Activated naive CD4-positive, alpha-beta T cell treated with anti-CD3 and anti-CD28 coated beads, Interleukin-2, amount 50 U/mL, for 72 hours (primary cell): ENCODE results near the gene CACNA1B. TPM values are rescaled to one million over a fixed set of nuclear protein-coding genes. Genes with fewer than 3 reads are reported as not detected.
A peak's percentile ranks its signal among the peaks of the same experiment; 100 is the strongest.

Experiments used
- ATAC-seq, 2 donors: fragments of 150-1000 bp; cut with Tn5 transposase; 2 replicates each; pipeline ENCODE4 v1.10.0; 2021; ENCODE audit warnings: mild to moderate bottlenecking in 2 of 2, moderate library complexity in 2 of 2
- DNase-seq, 2 donors: peaks; one replicate each; pipeline ENCODE4 v3.0.0; 2021 to 2022; ENCODE audit warnings: low spot score in 2 of 2
- H3K27ac Mint-ChIP-seq, 2 donors: one replicate each; pipeline ENCODE4 v1.8.0; 2022; ENCODE audit warnings: mild to moderate bottlenecking in 2 of 2, mixed read lengths in 2 of 2
- H3K36me3 Mint-ChIP-seq, 2 donors: one replicate each; pipeline ENCODE4 v1.8.0; 2022; ENCODE audit warnings: mixed read lengths in 2 of 2
- H3K9me3 Mint-ChIP-seq, 2 donors: one replicate each; pipeline ENCODE4 v1.8.0; 2022; ENCODE audit warnings: mixed read lengths in 2 of 2
- total RNA-seq, 2 donors: library from RNA; stranded (reverse); gene quantifications; one replicate each; pipeline ENCODE4 v1.2.3, GENCODE V29; 2022

The CACNA1B gene
- total RNA-seq, 2 donors from 2014 or later = 0.04 to 0.07 TPM

DNA sequence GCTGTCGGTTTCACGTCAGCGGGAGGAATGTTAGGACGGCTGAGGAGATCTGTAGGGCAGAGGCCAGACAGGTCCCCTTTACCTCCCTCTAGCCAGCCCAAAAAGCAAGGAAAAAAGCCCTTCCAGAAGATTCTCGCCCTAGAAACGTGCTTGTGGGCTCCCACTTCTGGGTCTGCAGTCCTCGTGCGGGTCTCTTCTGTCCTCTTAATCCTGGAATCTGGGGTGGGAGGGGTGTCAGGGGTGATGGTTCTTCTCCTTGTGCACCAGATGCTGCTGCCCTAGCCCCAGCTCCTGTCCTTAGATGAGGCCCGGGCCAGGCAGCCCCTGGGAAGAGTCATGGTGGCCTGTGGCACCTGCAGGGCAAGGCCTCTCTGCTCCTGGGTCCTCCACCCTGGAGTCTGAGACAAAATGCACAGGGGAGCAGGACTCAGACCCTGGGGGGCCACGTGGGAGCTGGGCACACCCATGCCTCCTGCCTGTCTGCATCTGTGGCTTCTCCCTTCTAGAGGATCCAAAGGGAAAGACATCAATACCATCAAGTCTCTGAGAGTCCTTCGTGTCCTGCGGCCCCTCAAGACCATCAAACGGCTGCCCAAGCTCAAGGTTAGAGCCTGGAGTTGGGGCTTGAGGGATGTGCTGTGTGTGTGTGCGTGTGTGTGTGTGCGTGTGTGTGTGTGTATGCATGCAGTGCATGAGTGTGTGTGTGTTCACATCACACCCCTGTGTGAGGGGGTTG, 174.2 kb downstream of the CACNA1B start:
- ATAC-seq = no peak
- H3K27ac Mint-ChIP-seq = no peak overlapping the region
- no peaks in the 10 kb centered on the region for H3K9me3 Mint-ChIP-seq
- peak in 1 of 2 donors; percentile 51 for DNase-seq
- no peaks in the 10 kb centered on the region for H3K36me3 Mint-ChIP-seq

GRCh38 chr9:138052322-138052615, 174.7 kb downstream of the CACNA1B start:
- H3K9me3 Mint-ChIP-seq = no peaks in the 10 kb centered on the region
- no peak for ATAC-seq

DNA sequence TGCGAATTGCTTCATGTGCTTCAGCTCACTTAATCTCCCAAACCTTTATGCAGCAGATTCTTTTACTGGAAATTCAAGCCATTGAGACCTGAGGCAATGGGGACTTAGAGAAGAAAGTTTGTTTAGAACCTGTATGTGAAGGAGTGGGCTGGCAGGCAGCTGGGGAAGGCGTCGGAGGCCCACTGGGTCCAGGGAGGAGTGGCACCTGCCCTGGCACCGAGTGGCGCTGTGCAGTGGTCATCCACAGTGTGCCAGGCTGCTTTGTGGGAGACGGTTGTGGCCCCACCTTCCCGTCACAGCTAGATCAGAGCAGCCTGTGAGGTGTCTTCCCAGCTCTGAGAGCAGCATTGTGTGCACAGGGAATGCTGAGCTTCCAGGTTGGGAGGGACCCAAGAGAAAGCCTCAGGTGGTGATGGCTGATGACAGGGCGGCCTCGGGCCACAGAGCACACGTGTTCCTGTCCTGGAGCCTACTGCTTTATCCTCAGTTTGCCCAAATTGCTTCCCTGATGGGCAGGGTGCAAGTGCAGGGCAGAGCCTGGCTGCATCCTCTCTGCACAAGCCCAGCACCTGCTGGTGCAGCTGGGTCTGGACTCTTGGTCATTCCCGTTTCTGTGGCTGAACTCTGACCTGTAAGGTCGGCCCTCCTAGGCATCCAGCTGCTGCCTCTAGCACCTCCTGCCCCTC, 175.2 kb downstream of the CACNA1B start:
- DNase-seq (peak in 1 of 2 donors; percentile 43), ATAC-seq (no peak)
- Mint-ChIP-seq H3K9me3 (no peaks in the 10 kb centered on the region), H3K27ac (no peak overlapping the region), H3K36me3 (no peaks in the 10 kb centered on the region)

More at GRCh38 chr9:138052322-138052615, 174.7 kb downstream of the CACNA1B start:
- no peaks in the 10 kb centered on the region for H3K36me3 Mint-ChIP-seq
- H3K27ac Mint-ChIP-seq = no peak overlapping the region
- DNase-seq = no peak

- H3K27ac Mint-ChIP-seq = no peak overlapping the region
- ATAC-seq (peak in 1 of 2 donors; percentile 24), DNase-seq (peak in 1 of 2 donors; percentile 20)
- H3K36me3 Mint-ChIP-seq = no peaks in the 10 kb centered on the region
- no peaks in the 10 kb centered on the region for H3K9me3 Mint-ChIP-seq
Measured at GRCh38 chr9:138053321-138053868, 175.8 kb downstream of the CACNA1B start.

GRCh38 chr9:138053996-138054752, 176.6 kb downstream of the CACNA1B start:
- Mint-ChIP-seq H3K36me3 (no peaks in the 10 kb centered on the region), H3K9me3 (no peaks in the 10 kb centered on the region), H3K27ac (no peak overlapping the region)
- ATAC-seq (no peak), DNase-seq (peak in 1 of 2 donors; percentile 25)

DNA sequence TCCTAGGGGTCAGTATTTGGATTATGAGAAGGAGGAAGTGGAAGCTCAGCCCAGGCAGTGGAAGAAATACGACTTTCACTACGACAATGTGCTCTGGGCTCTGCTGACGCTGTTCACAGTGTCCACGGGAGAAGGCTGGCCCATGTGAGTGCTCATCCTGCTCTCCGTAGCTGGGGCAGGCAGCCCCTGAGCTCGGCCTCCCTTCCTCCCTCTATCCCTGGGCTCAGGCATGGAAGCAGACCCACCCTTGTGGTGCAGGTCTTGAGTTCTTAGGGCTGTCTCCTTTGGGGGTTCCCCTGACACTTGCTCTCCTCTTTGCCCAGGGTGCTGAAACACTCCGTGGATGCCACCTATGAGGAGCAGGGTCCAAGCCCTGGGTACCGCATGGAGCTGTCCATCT, 180.1 kb downstream of the CACNA1B start:
- H3K36me3 Mint-ChIP-seq = no peaks in the 10 kb centered on the region
- ATAC-seq (no peak), DNase-seq (no peak)
- no peaks in the 10 kb centered on the region for H3K9me3 Mint-ChIP-seq
- H3K27ac Mint-ChIP-seq = no peak overlapping the region

DNA sequence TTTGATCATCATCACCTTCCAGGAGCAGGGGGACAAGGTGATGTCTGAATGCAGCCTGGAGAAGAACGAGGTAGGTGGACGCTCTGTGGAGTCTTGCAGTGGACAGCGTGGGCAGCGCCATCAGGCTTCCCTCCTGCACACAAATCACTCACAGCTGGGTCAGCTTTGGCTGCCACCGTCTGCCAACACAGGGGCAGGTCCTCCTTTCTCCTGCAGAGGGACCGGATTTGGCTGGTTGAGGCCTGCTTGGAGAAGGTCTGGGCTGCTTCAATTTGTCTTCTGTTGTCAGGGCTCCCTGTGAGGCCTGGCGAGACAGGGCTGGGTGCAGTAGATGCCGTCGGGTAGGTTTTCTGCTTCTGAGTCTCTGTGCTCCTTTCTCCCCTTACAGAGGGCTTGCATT, 180.6 kb downstream of the CACNA1B start:
- no peaks in the 10 kb centered on the region for H3K9me3 Mint-ChIP-seq
- no peaks in the 10 kb centered on the region for H3K36me3 Mint-ChIP-seq
- ATAC-seq = no peak
- H3K27ac Mint-ChIP-seq = no peak overlapping the region
- DNase-seq = no peak

GRCh38 chr9:138059196-138059595, 181.6 kb downstream of the CACNA1B start:
- DNase-seq (no peak), ATAC-seq (no peak)
- Mint-ChIP-seq H3K9me3 (no peaks in the 10 kb centered on the region), H3K27ac (peak overlapping the region in 1 of 2 donors; percentile 55), H3K36me3 (no peaks in the 10 kb centered on the region)

GRCh38 chr9:138060365-138060764, 182.8 kb downstream of the CACNA1B start:
- Mint-ChIP-seq H3K36me3 (no peaks in the 10 kb centered on the region), H3K27ac (no peak overlapping the region), H3K9me3 (no peaks in the 10 kb centered on the region)
- ATAC-seq (no peak), DNase-seq (no peak)

GRCh38 chr9:138060881-138061280, 183.3 kb downstream of the CACNA1B start:
- Mint-ChIP-seq H3K9me3 (no peaks in the 10 kb centered on the region), H3K36me3 (no peaks in the 10 kb centered on the region), H3K27ac (no peak overlapping the region)
- DNase-seq (no peak), ATAC-seq (no peak)

- Mint-ChIP-seq H3K36me3 (no peaks in the 10 kb centered on the region), H3K27ac (no peak overlapping the region), H3K9me3 (no peaks in the 10 kb centered on the region)
- DNase-seq (peak in 1 of 2 donors; percentile 18), ATAC-seq (no peak)
Measured at GRCh38 chr9:138061631-138062030, 184.0 kb downstream of the CACNA1B start.

- Mint-ChIP-seq H3K36me3 (no peaks in the 10 kb centered on the region), H3K27ac (no peak overlapping the region), H3K9me3 (no peaks in the 10 kb centered on the region)
- DNase-seq (no peak), ATAC-seq (no peak)
Measured at GRCh38 chr9:138062196-138062595, 184.6 kb downstream of the CACNA1B start.

DNA sequence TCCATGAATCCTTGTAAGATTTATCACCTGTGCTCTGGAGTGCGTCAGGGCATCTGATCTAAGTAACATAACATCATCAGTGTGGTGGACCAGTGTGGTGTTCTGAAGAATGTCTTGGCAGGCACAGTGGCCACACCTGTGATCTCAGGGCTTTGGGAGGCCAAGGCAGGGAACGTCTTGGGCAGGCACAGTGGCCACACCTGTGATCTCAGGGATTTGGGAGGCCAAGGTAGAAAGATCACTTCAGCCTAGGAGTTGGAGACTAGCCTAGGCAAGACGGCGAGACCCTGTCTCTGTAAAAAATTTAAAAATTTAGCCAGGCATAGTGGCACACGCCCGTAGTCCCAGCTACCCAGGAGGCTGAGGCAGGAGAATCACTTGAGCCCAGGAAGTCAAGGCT, 185.5 kb downstream of the CACNA1B start:
- Mint-ChIP-seq H3K27ac (no peak overlapping the region), H3K36me3 (no peaks in the 10 kb centered on the region), H3K9me3 (no peaks in the 10 kb centered on the region)
- ATAC-seq (no peak), DNase-seq (no peak)

- Mint-ChIP-seq H3K36me3 (no peaks in the 10 kb centered on the region), H3K27ac (no peak overlapping the region), H3K9me3 (no peaks in the 10 kb centered on the region)
- DNase-seq (no peak), ATAC-seq (no peak)
Measured at GRCh38 chr9:138063785-138064184, 186.2 kb downstream of the CACNA1B start.

GRCh38 chr9:138064547-138064946, 187.0 kb downstream of the CACNA1B start:
- DNase-seq (no peak), ATAC-seq (no peak)
- no peaks in the 10 kb centered on the region for H3K36me3 Mint-ChIP-seq
- H3K9me3 Mint-ChIP-seq = no peaks in the 10 kb centered on the region
- H3K27ac Mint-ChIP-seq = no peak overlapping the region

GRCh38 chr9:138065287-138065686, 187.7 kb downstream of the CACNA1B start:
- H3K9me3 Mint-ChIP-seq = no peaks in the 10 kb centered on the region
- DNase-seq (no peak), ATAC-seq (no peak)
- no peaks in the 10 kb centered on the region for H3K36me3 Mint-ChIP-seq
- H3K27ac Mint-ChIP-seq = no peak overlapping the region

GRCh38 chr9:138066049-138066448, 188.5 kb downstream of the CACNA1B start:
- ATAC-seq (no peak), DNase-seq (no peak)
- Mint-ChIP-seq H3K9me3 (no peaks in the 10 kb centered on the region), H3K27ac (no peak overlapping the region), H3K36me3 (no peaks in the 10 kb centered on the region)
